Mucosa of gallbladder (tissue), 1 donor: ENCODE data around the gene SPOCD1. TPM values are rescaled to one million over a fixed set of nuclear protein-coding genes. Genes with fewer than 3 reads are reported as not detected.

Experiments used
- DNase-seq: peaks from one replicate; pipeline ENCODE4 v3.0.0-alpha.2; 2020; ENCODE audit warnings: low spot score
- total RNA-seq: library from RNA; stranded (reverse); gene quantifications from one replicate; pipeline ENCODE4 v1.2.1, GENCODE V29; 2021
- donor health status: DM: no; HTN: no; CAD: no.

Gene SPOCD1
- total RNA-seq, 1 donor from 2014 or later = 1.8 TPM

GRCh38 chr1:31800674-31800967, 15.2 kb downstream of the SPOCD1 start:
- no peak for DNase-seq

GRCh38 chr1:31799895-31800673, 15.7 kb downstream of the SPOCD1 start:
- DNase-seq = no peak

GRCh38 chr1:31799196-31799894, 16.5 kb downstream of the SPOCD1 start:
- no peak for DNase-seq

GRCh38 chr1:31798433-31799195, 17.2 kb downstream of the SPOCD1 start:
- DNase-seq = no peak

GRCh38 chr1:31798086-31798432, 17.8 kb downstream of the SPOCD1 start:
- no peak for DNase-seq

GRCh38 chr1:31797216-31797615, 18.6 kb downstream of the SPOCD1 start:
- DNase-seq = no peak

GRCh38 chr1:31796707-31797106, 19.1 kb downstream of the SPOCD1 start:
- no peak for DNase-seq

GRCh38 chr1:31795801-31796621, 19.8 kb downstream of the SPOCD1 start:
- no peak for DNase-seq

GRCh38 chr1:31795096-31795675, 20.6 kb downstream of the SPOCD1 start:
- DNase-seq = no peak

GRCh38 chr1:31793586-31794285, 22.1 kb downstream of the SPOCD1 start:
- DNase-seq = no peak

GRCh38 chr1:31793086-31793485, 22.7 kb downstream of the SPOCD1 start:
- no peak for DNase-seq

- no peak for DNase-seq
These were observed 23.3 kb downstream of the SPOCD1 start for GRCh38 chr1:31792541-31792940.

- no peak for DNase-seq
These were observed 23.7 kb downstream of the SPOCD1 start for GRCh38 chr1:31792116-31792515.

GRCh38 chr1:31791131-31791858, 24.5 kb downstream of the SPOCD1 start:
- DNase-seq = no peak

GRCh38 chr1:31790641-31791091, 25.2 kb downstream of the SPOCD1 start:
- DNase-seq = no peak

GRCh38 chr1:31790140-31790539, 25.7 kb downstream of the SPOCD1 start:
- DNase-seq = no peak

- peak; percentile 95 for DNase-seq
These were observed 26.4 kb downstream of the SPOCD1 start for GRCh38 chr1:31789259-31790065.

GRCh38 chr1:31788825-31789256, 27.0 kb downstream of the SPOCD1 start:
- no peak for DNase-seq

- peak; percentile 95 for DNase-seq
These were observed 27.5 kb downstream of the SPOCD1 start for GRCh38 chr1:31788138-31788824.
